Nephron progenitor cell (in vitro differentiated cells): ENCODE results near the gene CMIP.
A peak's percentile ranks its signal among the peaks of the same experiment; 100 is the strongest.

Source experiments
- DNase-seq: peaks from one replicate; pipeline ENCODE4 v3.0.0; 2021
- H3K27ac Mint-ChIP-seq: 2 replicates; pipeline ENCODE4 v1.8.0; 2021; ENCODE audit warnings: mild to moderate bottlenecking, moderate library complexity, mixed read lengths
- H3K27me3 Mint-ChIP-seq: 2 replicates; pipeline ENCODE4 v1.8.0; 2021; ENCODE audit warnings: mild to moderate bottlenecking, low read depth, mixed read lengths; ENCODE audit not compliant: poor library complexity
- H3K36me3 Mint-ChIP-seq: 2 replicates; pipeline ENCODE4 v1.8.0; 2021; ENCODE audit warnings: low read depth, mixed read lengths
- H3K4me1 Mint-ChIP-seq: 2 replicates; pipeline ENCODE4 v1.8.0; 2021; ENCODE audit warnings: mixed read lengths
- H3K4me3 Mint-ChIP-seq: 2 replicates; pipeline ENCODE4 v1.8.0; 2021; ENCODE audit warnings: mild to moderate bottlenecking, moderate library complexity, mixed read lengths
- H3K9me3 Mint-ChIP-seq: 2 replicates; pipeline ENCODE4 v1.8.0; 2021; ENCODE audit warnings: mild to moderate bottlenecking, moderate library complexity, mixed read lengths
- CTCF ChIP-seq: fragments of 200-600 bp; sonication (generic); IDR thresholded peaks from 2 replicates; pipeline ENCODE4 v1.5.0; 2021; ENCODE audit warnings: antibody characterized with exemption

Gene CMIP

GRCh38 chr16:81597079-81597658 lies 152.6 kb downstream of the CMIP start:
- TF ChIP-seq CTCF: no peak
- Mint-ChIP-seq H3K27me3 (no peaks in the 10 kb centered on the region), H3K9me3 (no peaks in the 10 kb centered on the region), H3K27ac (no peak overlapping the region), H3K4me3 (no peak overlapping the region), H3K4me1 (peaks cover 45% of the 10 kb centered on the region), H3K36me3 (peaks cover 6% of the 10 kb centered on the region)
- no peak for DNase-seq

DNA sequence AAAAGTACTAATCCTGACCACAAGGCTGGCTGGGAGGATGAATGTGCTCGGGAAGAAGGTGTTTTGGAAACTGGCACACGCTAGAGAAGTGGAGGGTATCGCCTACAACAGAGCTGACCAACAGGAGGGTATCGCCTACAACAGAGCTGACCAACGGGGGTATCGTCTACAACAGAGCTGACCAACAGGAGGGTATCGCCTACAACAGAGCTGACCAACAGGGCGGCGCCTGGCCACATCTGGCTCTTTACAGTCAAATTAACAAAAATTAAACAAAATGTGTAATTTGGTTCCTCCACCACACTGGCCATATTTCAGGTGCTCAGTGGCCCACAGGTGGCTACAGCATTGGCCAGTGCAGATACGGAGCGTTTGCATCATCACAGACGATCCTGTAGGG lies 153.5 kb downstream of the CMIP start:
- Mint-ChIP-seq H3K9me3 (no peaks in the 10 kb centered on the region), H3K4me3 (no peak overlapping the region), H3K4me1 (peaks cover 45% of the 10 kb centered on the region), H3K27ac (no peak overlapping the region), H3K27me3 (no peaks in the 10 kb centered on the region), H3K36me3 (peaks cover 6% of the 10 kb centered on the region)
- no peak for DNase-seq
- TF ChIP-seq CTCF: no peak

- no peak for TF ChIP-seq CTCF
- Mint-ChIP-seq H3K4me1 (peaks cover 40% of the 10 kb centered on the region), H3K27me3 (no peaks in the 10 kb centered on the region), H3K4me3 (no peak overlapping the region), H3K9me3 (no peaks in the 10 kb centered on the region), H3K36me3 (peaks cover 10% of the 10 kb centered on the region), H3K27ac (peak overlapping the region; percentile 51)
- no peak for DNase-seq
These were observed 154.6 kb downstream of the CMIP start for GRCh38 chr16:81599034-81599744.

GRCh38 chr16:81600275-81600674 lies 155.7 kb downstream of the CMIP start:
- DNase-seq: no peak
- Mint-ChIP-seq H3K4me1 (peaks cover 40% of the 10 kb centered on the region), H3K9me3 (no peaks in the 10 kb centered on the region), H3K27me3 (no peaks in the 10 kb centered on the region), H3K4me3 (no peak overlapping the region), H3K36me3 (peaks cover 10% of the 10 kb centered on the region), H3K27ac (no peak overlapping the region)
- TF ChIP-seq CTCF: no peak

- Mint-ChIP-seq H3K27me3 (no peaks in the 10 kb centered on the region), H3K4me1 (peaks cover 40% of the 10 kb centered on the region), H3K27ac (no peak overlapping the region), H3K9me3 (no peaks in the 10 kb centered on the region), H3K36me3 (peaks cover 10% of the 10 kb centered on the region), H3K4me3 (no peak overlapping the region)
- TF ChIP-seq CTCF: no peak
- no peak for DNase-seq
These were observed 156.4 kb downstream of the CMIP start for GRCh38 chr16:81601008-81601428.
